Eye (tissue), 1 donor: ENCODE measurements around the gene ISG15.

Experiments used
- DNase-seq: peaks from one replicate; pipeline ENCODE4 v3.0.0-alpha.2; 2015

ISG15 gene

DNA sequence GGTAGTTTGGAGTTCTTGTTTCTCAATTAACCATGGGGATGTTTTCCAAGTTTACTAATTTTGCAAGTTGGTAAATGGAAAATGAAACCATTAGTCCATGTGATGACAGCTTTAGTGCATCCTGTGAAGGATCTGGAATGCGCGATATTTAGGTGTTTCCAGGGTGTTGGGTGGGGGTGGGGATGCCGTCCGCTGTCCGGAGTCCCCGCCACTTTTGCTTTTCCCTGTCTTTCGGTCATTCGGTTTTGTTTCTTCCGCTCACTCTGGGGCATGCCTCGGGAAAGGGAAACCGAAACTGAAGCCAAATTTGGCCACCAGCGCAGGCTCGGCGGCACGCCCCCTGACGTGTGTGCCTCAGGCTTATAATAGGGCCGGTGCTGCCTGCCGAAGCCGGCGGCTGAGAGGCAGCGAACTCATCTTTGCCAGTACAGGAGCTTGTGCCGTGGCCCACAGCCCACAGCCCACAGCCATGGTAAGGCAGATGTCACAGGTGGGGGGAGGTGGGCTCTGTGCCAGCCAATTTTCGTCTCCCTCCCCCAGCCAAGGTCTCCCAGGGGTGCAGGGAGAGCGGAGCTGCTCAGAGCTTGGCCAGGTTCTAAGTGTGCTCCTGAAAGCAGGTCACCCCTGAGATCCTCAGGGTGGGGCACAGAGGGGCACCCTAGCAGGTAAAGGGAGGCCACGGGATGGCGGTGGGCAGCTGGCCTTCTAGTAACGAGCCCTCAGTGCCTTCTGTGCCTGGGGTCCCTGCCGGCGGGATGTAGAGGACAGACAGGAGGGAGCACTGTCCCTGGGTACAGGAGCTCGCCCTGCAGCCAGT, at the start of gene ISG15:
Gene ISG15 (plus strand): TSS at position 393 of the 817 bp plus-strand sequence. CDS start 77 bp downstream, at position 470.
- peak; percentile 86 for DNase-seq

DNA sequence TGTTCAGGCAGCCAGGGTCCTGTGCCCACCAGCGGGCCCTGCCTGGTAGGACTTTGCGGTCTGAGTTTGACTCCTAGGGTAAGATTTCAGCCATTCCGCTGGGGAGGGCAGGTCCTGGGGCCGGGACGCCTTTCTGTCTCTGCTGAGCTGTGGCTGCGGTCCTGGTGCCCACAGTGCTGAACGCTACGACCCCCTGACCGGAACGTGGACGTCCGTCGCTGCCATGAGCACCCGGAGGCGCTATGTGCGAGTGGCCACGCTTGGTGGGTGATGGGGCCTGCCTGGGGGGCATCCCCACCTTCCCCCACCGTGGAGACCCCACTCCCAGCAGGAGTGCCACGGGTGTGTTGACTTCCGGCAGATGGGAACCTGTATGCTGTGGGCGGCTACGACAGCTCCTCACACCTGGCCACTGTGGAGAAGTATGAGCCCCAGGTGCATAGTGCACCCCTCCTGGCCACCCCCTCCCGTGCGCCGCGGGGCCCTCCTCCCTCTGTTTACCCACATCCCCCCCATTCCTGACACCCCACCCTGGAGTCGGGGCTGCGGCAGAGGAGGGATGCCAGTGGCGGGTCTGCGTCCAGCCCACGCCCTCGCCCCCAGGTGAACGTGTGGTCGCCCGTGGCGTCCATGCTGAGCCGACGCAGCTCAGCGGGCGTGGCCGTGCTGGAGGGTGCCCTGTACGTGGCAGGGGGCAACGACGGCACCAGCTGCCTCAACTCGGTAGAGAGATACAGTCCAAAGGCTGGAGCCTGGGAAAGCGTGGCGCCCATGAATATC, 49.4 kb upstream of the ISG15 start:
- DNase-seq, result no peak

DNA sequence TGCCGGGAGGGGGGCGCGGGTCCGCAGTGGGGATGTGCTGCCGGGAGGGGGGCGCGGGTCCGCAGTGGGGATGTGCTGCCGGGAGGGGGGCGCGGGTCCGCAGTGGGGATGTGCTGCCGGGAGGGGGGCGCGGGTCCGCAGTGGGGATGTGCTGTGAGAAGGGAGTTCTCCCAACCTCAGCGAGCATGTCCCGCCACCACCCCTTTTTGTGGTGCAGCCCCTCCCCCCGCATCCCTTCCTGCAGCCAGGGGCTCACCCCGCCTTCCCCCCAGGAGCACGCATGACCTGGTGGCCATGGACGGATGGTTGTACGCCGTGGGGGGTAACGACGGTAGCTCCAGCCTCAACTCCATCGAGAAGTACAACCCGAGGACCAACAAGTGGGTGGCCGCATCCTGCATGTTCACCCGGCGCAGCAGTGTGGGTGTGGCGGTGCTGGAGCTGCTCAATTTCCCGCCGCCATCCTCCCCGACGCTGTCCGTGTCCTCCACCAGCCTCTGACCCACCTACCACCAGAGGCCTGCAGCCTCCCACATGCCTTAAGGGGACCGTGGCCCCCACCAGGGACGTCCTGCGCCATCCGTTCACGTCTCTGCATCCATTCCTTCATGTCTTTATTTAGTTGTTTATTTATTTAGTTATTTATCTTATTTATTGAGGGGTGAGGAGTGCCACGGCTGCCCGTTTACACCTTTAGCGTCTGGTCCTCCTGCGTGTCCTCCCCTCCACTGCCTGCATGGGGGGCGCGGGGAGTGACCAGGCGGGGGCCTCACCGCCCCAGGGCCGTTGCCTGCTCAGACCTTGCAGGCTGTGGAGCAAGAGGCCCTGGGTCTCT, 48.4 kb upstream of the ISG15 start:
- DNase-seq, result no peak

DNA sequence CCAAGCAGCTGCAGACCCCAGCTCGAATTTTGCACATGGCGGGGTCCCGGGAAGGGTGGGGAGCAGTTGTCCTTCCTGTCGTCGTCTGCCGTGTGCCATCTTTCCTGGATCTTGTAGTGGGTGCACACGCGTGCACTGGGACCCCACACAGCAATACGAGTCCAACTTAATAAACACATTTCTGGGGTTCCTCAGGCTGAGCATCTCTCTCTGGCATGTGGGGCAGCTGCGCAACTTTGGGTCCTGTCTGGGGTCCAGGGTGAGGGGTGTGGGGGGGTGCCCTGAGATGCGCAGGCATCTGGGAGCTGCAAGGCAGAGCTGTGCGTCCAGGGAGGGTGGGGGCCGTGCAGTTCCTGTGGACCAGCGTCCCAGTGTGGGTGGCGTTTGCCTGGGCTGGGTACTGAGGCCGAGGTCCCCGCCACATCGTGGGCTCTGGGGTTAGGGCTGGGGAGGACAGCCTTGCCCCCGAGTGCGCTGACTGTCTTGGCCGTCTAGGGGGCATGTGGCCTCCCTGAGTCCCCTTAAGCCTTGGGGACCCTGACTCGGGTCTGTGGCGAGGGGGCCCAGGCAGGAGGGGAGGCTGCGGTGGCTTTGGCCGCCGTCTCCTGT, 47.7 kb upstream of the ISG15 start:
- DNase-seq, result no peak

DNA sequence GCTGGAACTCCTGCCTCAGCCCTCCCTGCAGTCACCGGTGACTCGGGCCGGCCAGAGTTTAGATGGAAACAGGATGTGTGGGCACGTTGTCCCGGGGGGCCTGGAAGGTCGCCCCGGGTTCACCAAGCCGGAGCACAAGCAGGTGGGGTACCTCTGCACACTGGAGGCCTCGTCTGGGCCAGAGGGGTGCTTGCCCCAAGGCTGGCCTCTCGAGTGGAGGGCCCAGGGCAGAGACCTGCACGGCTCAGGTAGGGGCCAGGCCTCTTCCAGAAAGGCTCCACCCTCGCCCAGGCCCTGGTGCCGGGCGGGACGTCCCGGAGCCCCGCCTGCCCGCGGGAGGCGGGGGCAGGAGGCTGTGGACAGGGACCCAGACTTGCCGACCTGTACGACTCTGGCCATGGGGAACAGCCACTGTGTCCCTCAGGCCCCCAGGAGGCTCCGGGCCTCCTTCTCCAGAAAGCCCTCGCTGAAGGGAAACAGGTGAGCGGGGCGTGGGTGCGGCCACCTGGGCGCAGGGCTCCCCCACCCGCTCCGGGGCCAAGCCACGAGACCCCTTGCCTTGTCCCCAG, 47.1 kb upstream of the ISG15 start, which contains the start of gene PLEKHN1:
Gene PLEKHN1 (plus strand): TSS at position 348 of the 569 bp plus-strand sequence. CDS start 50 bp downstream, at position 398.
- no peak for DNase-seq

DNA sequence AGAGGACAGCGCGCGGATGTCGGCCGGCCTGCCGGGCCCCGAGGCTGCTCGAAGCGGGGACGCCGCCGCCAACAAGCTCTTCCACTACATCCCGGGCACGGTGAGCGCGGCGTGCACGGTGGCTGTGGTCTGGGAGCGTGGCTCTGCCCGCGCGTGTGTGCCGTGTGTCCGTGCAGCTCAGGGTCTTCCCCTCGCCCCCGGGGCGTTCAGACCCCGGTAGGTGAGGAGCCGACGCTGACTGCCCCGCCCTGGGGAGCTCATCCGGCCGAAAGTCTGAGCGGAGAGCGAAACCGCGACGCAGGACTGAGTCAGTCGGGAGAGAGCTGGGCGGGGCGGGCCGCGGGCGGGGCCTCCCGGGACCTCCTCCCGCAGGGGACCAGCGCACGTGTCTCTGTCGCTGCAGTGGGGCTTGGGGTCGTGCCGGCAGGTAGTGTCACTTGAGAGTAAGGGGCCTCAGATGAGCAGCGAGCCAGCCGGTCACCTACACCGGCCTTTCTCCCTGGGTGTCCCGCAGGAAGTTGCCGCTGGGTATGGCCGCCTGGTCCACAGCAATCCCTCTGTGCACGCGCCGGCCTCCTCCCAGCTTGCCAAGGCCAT, 46.5 kb upstream of the ISG15 start:
- peak; percentile 60 for DNase-seq

DNA sequence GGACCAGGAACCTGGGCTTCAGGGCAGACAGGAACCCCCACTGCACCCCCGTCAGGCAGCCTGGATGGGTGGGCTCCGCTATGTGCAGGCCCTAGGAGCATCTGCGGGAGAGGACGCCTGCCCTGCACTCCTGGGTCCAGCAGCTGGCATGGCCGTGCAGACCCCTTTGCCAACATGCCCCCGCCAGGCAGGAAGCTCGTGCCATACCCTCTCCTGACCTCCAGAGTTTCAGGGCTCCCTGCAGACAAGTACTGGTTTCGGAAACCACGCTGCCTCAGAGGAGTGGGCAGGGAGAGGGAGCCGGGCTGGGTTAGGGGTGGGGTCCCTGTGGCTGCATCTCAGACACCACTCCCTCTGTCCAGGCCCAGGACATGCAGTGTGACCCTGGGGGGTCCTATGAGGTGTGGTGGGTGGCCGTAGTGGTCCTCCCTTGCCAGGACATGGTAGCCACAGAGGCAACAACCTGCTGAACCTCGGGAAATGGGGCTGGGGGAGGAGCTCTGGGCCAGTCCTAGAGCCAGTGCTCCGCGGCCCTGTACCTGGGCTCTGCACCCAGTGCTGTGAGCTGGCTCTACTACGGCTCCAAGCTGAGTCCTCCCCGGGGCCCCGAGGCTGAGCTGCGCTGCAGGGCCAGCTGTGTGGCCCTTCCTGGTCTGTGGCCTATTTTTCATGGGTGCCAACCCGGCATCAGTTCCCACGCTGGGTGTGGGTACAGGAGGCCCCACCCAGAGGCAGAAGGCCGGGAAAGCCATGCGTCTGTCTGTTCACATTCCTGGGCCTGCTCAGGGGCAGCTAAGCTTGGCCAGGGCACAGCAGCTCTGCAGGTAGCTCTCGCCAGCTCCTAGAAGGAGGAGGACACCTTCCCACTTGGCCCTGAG, 45.6 kb upstream of the ISG15 start:
- DNase-seq, result no peak

DNA sequence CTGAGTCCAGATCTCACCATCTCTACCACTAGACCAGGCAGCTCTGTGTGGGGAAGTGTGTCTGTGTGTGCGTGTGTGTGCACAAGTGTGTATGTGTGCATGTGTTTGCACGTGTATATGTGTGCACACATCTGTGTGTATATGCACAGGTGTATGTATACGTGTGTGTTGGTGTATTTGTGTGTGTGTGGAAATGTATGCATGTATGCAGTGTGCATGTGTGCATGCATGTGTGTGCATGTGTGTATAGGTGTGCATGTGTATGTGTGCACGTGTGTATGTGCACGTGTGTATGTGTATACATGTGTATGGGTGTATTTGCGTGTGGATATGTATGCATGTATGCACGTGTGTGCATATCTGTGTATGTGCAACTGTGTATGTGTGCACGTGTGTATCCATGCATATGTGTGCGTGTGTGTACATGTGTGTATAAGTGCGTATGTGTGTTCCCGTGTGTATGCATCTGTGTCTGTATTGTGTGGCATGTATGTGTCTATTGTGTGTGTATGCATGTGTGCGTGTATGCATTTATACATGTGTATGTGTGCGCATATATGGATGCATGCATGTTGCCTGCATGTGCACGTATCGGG, 43.9 kb upstream of the ISG15 start:
- no peak for DNase-seq

DNA sequence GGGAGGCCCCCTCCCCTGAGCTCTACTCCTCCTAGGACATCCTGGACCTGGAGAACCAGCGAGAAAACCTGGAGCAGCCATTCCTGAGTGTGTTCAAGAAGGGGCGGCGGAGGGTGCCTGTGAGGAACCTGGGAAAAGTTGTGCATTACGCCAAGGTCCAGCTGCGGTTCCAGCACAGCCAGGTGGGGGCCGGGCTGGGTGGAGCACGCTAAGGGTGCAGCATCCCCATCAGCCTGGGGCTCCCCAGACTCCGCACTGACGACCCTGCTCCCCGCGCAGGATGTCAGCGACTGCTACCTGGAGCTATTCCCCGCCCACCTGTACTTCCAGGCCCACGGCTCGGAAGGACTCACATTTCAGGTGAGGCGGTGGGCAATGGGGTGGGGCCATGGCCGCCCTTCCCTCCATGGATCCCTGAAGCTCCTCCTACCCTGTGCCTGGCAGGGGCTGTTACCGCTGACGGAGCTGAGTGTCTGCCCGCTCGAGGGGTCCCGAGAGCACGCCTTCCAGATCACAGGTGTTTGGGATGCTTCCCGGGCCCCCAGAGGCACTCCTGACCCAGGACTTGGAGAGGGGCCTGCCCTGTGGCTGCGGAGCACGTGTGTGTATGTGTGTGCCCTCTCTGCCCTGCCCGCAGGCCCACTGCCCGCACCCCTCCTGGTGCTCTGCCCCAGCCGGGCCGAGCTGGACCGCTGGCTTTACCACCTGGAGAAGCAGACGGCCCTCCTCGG, 42.9 kb upstream of the ISG15 start:
- DNase-seq, result no peak

DNA sequence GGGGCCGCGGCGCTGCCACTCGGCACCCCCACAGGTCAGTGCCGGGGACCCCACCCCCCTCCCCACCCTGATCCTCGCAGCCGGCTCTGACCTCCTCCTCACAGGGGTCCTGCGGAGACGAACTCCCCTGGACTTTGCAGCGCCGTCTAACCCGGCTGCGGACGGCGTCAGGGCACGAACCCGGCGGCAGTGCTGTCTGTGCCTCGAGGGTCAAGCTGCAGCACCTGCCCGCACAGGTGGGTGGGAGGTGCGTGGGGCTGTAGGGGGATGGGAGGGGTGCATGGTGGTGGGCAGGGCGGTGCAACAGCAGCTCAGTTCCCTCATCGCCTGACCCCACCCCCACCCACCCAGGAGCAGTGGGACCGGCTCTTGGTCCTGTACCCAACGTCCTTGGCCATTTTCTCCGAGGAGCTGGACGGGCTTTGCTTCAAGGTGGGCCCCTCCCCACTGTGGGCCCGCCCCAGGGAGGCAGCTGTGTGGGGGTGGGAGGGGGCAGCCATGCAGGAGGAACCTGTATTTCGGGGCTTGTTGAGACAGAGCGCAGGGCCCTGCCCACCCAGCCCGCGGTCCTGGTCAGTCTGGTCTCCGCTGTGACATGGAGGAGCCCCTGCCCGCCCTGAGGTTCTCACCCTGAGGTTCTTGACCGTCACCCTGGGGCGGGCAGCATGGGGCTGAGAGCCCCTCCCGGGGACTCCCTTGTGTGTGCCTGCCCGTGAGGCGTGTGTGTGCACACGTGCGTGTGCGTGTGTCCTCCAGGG, 42.1 kb upstream of the ISG15 start:
- no peak for DNase-seq

DNA sequence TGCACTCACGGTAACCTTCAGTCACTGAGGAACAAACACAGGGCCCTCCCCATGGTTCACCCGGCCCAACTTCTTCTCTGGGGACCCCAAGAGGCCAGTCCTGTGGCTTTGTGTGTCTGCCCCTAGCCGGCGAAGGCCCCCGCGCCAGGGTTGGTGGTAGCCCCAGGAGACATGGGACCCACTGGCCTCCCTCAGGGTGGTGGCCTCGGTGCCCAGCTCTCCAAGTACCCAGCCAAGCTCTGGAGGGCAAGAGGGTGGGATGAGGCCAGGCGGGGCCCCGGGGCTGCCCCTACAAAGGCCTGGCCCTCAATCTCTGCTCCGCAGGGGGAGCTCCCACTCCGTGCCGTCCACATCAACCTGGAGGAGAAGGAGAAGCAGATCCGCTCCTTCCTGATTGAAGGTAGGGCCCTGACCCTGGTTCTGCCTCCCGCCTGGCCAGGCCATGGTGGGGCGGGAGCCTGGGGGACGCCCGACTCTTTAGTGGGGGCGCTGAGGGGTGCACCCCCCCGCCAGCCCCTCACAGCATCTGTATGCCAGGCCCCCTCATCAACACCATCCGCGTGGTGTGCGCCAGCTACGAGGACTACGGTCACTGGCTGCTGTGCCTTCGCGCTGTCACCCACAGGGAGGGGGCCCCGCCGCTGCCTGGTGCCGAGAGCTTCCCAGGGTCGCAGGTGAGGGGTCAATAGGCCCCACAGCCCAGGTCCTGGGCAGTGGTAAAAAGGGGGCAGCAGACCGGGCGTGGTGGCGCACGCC, 41.4 kb upstream of the ISG15 start:
- no peak for DNase-seq

DNA sequence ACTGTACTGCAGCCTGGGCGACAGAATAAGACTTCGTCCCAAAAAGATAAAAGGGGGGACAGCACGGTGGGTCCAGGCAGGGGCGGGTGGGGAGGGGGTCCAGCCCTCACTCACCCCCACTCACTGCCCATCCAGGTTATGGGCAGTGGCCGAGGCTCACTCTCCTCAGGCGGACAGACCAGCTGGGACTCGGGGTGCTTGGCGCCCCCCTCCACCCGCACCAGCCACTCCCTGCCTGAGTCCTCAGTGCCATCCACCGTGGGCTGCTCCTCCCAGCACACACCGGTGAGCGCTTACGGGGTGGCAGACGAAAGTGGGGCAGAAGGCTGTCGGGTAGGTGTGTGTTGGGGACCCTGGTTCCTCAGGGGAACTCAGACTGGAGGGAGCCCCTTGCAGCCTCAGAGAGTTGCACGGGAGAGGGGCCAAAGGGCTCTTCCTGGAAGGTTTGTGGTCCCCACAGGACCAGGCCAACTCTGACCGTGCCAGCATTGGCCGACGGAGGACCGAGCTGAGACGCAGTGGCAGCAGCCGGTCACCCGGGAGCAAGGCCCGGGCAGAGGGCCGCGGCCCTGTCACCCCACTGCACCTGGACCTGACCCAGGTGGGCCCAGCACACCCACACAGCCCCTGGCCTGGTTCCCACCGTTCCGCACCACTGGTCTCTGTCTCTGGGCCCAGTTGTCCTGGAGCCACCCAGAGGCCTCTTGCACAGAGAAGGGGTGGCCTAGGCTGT, 40.4 kb upstream of the ISG15 start:
- DNase-seq, result no peak

DNA sequence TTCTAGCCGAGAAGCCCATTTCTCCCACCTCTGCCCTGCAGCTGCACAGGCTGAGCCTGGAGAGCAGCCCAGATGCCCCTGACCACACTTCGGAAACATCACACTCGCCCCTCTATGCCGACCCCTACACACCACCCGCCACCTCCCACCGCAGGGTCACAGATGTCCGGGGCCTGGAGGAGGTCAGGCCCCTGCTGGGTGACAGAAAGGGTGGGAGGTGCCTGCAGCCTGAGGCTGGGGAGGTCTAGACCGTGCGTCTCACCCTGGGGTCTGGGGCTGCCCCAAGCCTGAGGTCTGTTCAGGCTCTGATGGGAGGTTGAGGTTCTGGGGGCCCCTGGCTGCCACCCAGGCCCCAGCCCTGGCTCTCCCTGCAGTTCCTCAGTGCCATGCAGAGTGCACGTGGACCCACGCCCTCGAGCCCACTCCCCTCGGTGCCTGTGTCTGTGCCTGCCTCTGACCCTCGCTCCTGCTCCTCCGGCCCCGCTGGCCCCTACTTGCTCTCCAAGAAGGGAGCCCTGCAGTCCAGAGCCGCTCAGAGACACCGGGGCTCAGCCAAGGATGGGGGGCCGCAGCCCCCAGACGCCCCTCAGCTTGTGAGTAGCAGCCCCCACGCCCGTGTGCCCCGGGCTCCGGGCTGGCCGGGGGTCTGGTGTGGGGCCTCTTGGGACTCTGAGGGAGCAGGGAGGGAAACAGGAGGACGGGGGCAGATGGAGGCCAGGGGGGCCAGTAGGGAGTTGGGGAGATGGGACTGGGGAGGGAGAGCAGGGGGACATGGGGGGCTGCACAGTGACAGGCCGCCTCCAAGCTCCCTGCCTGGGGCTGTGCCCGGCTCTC, 39.6 kb upstream of the ISG15 start:
- DNase-seq, result no peak

DNA sequence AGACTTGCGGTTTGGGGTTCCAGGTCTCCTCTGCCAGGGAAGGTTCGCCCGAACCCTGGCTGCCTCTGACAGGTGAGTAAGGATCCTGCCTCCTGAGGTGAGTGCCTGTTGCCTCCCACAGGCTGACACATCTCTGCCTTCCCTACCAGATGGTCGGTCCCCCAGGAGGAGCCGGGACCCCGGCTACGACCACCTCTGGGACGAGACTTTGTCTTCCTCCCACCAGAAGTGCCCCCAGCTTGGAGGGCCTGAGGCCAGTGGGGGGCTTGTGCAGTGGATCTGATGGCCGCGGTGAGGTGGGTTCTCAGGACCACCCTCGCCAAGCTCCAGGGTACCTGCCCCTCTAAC, 39.0 kb upstream of the ISG15 start:
- no peak for DNase-seq

DNA sequence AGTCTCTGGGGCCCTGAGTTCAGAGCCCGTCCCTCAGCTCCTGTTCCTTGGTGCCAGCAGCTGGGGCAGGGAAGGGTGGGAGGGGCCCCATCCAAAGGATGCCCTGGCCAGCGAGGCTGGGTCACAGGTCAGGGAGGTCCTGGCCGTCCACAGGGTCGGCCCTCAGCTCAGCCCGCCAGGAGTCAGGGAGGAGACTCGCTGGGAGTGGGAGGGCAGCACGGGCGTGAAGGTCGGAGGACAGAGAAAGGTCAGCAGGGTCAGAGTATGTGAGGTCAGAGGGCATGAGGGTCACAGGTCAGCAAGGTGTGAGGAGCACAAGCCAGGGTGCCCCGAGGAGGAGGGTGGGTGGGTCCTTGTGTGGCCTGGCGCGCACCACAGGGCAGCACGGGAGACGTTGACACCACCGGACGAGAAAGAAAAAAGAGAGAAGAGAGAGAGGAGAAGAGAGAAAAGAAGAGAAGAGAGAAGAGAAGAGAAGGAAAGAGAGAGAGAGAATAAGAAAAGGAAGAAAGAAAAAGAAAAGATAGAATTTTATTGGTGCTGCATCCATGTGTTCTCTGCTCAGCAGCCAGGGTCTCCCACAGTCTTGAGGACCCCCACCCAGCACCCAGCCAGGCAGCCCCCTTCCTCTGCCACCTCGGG, 38.5 kb upstream of the ISG15 start:
- no peak for DNase-seq

DNA sequence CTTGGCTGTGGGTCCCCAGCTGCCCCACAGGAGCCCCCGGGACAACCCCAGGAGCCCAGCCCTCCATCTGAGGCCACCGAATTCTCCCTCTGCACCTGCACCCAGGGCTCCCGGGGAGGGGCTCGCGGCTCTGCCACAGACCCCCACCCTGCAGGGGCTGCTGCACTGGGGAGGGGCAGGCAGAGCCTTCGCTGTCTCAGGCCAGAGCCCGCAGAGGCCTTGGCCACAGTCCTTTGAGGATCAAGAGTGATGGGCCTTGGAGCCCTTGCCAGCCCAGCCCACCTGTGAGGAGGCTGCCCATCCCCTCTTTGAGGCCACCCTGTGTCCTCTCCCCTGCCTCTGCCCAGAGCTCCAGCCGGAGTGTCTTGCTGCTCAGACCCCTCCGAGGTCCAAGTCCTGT, 37.9 kb upstream of the ISG15 start:
- DNase-seq, result no peak
